SU-DHL-6 (cell line): Measurements from ENCODE around the gene IRF2.
A peak's percentile ranks its signal among the peaks of the same experiment; 100 is the strongest.
"Not testable (repeated sequence)": the region's sequence is repeated elsewhere in the genome, so short reads cannot be mapped to it uniquely, and the experiment has no call there.

Experiments
- H2AFZ ChIP-seq: fragments of 200-600 bp; sonication (generic); 2 replicates; pipeline ENCODE4 v1.6.1; 2014; ENCODE audit warnings: low read depth, mild to moderate bottlenecking, moderate library complexity, mixed read lengths, antibody characterized with exemption, low read length; ENCODE audit not compliant: severe bottlenecking
- H3F3A ChIP-seq: fragments of 200-600 bp; shearing (Covaris generic); 2 replicates; pipeline ENCODE4 v1.6.0; 2016; ENCODE audit warnings: antibody characterized with exemption, mild to moderate bottlenecking; ENCODE audit not compliant: insufficient read depth
- H3K27ac ChIP-seq: fragments of 200-600 bp; sonication (generic); 2 replicates; pipeline ENCODE4 v1.5.1; 2016; ENCODE audit warnings: low read depth, mild to moderate bottlenecking, low read length, moderate library complexity, mixed read lengths
- H3K27me3 ChIP-seq: fragments of 200-600 bp; sonication (generic), shearing (Covaris generic); 2 replicates; pipeline ENCODE4 v1.6.0; 2014; ENCODE audit warnings: mild to moderate bottlenecking, low read length
- H3K36me3 ChIP-seq: fragments of 200-600 bp; sonication (generic); 2 replicates; pipeline ENCODE4 v1.6.1; 2014; ENCODE audit warnings: mild to moderate bottlenecking, low read length, mixed read lengths
- H3K4me2 ChIP-seq: fragments of 300-600, 200-600 bp; shearing (Covaris generic), sonication (generic); 2 replicates; pipeline ENCODE4 v1.6.0; 2014; ENCODE audit warnings: low read length, low read depth, mild to moderate bottlenecking; ENCODE audit not compliant: poor library complexity, severe bottlenecking
- H3K4me3 ChIP-seq: fragments of 200-600 bp; sonication (generic); 2 replicates; pipeline ENCODE4 v1.5.1; 2014; ENCODE audit warnings: antibody characterized with exemption, low read length, mild to moderate bottlenecking, mixed read lengths; ENCODE audit not compliant: insufficient read depth, poor library complexity, severe bottlenecking
- H3K79me2 ChIP-seq: fragments of 200-600 bp; sonication (generic); 2 replicates; pipeline ENCODE4 v1.6.1; 2014; ENCODE audit warnings: mild to moderate bottlenecking, low read length, moderate library complexity; ENCODE audit not compliant: insufficient read depth
- H3K9ac ChIP-seq: fragments of 200-600 bp; sonication (generic); 2 replicates; pipeline ENCODE4 v1.7.0; 2014; ENCODE audit warnings: mild to moderate bottlenecking, low read length
- H3K9me2 ChIP-seq: fragments of 200-600 bp; sonication (generic); replicated peaks from 2 replicates; pipeline ENCODE4 v1.6.1; 2014; ENCODE audit warnings: low read length; ENCODE audit not compliant: insufficient read depth
- H3K9me3 ChIP-seq: fragments of 200-600 bp; sonication (generic); 2 replicates; pipeline ENCODE4 v1.6.1; 2014; ENCODE audit warnings: low read length, mixed read lengths; ENCODE audit not compliant: insufficient read depth
- H4K20me1 ChIP-seq: fragments of 200-600 bp; sonication (generic); 2 replicates; pipeline ENCODE4 v1.6.1; 2014; ENCODE audit warnings: low read depth, mild to moderate bottlenecking, antibody characterized with exemption, low read length, moderate library complexity, mixed read lengths
- CTCF ChIP-seq: fragments of 200-600 bp; sonication (generic); IDR thresholded peaks from one replicate; pipeline ENCODE4 v1.5.1; 2017; ENCODE audit warnings: antibody characterized with exemption, mild to moderate bottlenecking, low read length, moderate library complexity; ENCODE audit not compliant: insufficient read depth, poor library complexity, severe bottlenecking
- EZH2phosphoT487 ChIP-seq: fragments of 200-600 bp; sonication (generic), shearing (Covaris generic); conservative IDR thresholded peaks from 2 replicates; pipeline ENCODE4 v1.6.1; 2018; ENCODE audit warnings: mild to moderate bottlenecking, antibody characterized with exemption, low read length, moderate library complexity, mixed read lengths

IRF2 gene

GRCh38 chr4:184348311-184349233 is 125.8 kb downstream of the IRF2 start:
- Histone ChIP-seq H3K9me2 (no peaks in the 10 kb centered on the region), H3K79me2 (no peaks in the 10 kb centered on the region), H3K4me3 (no peak overlapping the region), H3K4me2 (peak overlapping the region; percentile 62), H3K9me3 (no peaks in the 10 kb centered on the region), H2AFZ (no peak overlapping the region), H3K27me3 (no peaks in the 10 kb centered on the region), H4K20me1 (no peaks in the 10 kb centered on the region), H3F3A (peaks cover 9% of the 10 kb centered on the region; the same call in 1 of the 2 replicates), H3K27ac (no peak overlapping the region), H3K9ac (no peak overlapping the region), H3K36me3 (no peaks in the 10 kb centered on the region)
- no peak for TF ChIP-seq CTCF
- TF ChIP-seq EZH2phosphoT487, result no peak

- no peaks in the 10 kb centered on the region for H3K9me3 ChIP-seq
- peak overlapping the region; percentile 62 for H3K4me2 ChIP-seq
- H3K4me3 ChIP-seq, result peak overlapping the region; percentile 29
- H3K9ac ChIP-seq, result peak overlapping the region; percentile 26
- H3K9me2 ChIP-seq, result no peaks in the 10 kb centered on the region
- no peaks in the 10 kb centered on the region for H4K20me1 ChIP-seq
- H3K36me3 ChIP-seq, result no peaks in the 10 kb centered on the region
- no peaks in the 10 kb centered on the region for H3K27me3 ChIP-seq
- peak overlapping the region; percentile 47 for H3K27ac ChIP-seq
- peak overlapping the region; percentile 81 for H2AFZ ChIP-seq
- H3K79me2 ChIP-seq, result no peaks in the 10 kb centered on the region
- peaks cover 9% of the 10 kb centered on the region; the same call in 1 of the 2 replicates for H3F3A ChIP-seq
- TF ChIP-seq CTCF, result no peak
Observed at GRCh38 chr4:184347251-184348239, 126.8 kb downstream of the IRF2 start.

DNA sequence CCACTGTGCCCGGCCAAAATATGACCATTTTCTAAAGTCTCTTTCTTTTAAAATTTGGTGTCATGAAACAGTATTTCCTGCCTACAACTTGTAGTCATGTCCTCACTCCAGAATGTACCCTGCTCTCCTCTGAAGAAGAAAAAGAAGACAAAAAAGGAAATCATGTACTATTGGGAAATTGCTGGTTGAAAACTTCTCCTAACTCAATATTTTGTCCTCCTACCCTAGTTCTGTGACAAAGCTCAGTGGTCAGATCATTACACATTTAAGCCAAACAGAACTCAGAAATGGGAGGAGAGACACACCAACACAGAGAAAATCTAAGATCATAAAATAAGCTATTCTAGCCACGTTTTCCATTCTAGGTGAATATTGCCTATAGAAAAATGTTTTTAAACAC is 127.7 kb downstream of the IRF2 start:
- H3K27me3 ChIP-seq, result no peaks in the 10 kb centered on the region
- no peak for TF ChIP-seq CTCF
- no peak for TF ChIP-seq EZH2phosphoT487
- H4K20me1 ChIP-seq, result no peaks in the 10 kb centered on the region
- no peak overlapping the region for H3K27ac ChIP-seq
- H3K79me2 ChIP-seq, result no peaks in the 10 kb centered on the region
- no peak overlapping the region for H2AFZ ChIP-seq
- H3K9me3 ChIP-seq, result no peaks in the 10 kb centered on the region
- H3K4me2 ChIP-seq, result peak overlapping the region; percentile 62
- H3K9me2 ChIP-seq, result no peaks in the 10 kb centered on the region
- no peak overlapping the region; the same call in 1 of the 2 replicates for H3K9ac ChIP-seq
- H3F3A ChIP-seq, result peaks cover 9% of the 10 kb centered on the region; the same call in 1 of the 2 replicates
- no peak overlapping the region for H3K4me3 ChIP-seq
- no peaks in the 10 kb centered on the region for H3K36me3 ChIP-seq

- not testable (repeated sequence) for H3K4me2 ChIP-seq, H3K27ac ChIP-seq, H3K9ac ChIP-seq
Observed at GRCh38 chr4:184346273-184346672, 128.1 kb downstream of the IRF2 start.

More at GRCh38 chr4:184346273-184346672, 128.1 kb downstream of the IRF2 start:
- not testable (repeated sequence) for H3K27me3 ChIP-seq, H3K79me2 ChIP-seq, H3F3A ChIP-seq, H3K4me3 ChIP-seq, H3K9me3 ChIP-seq, H3K9me2 ChIP-seq, H4K20me1 ChIP-seq, H2AFZ ChIP-seq, H3K36me3 ChIP-seq
